HG03521 (cell line): ENCODE measurements around the gene RPL22.

Experiments
- ATAC-seq: cut with Tn5 transposase; IDR thresholded peaks from one replicate; pipeline ENCODE4 v1.9.1; 2021; ENCODE audit warnings: mild to moderate bottlenecking, moderate library complexity; ENCODE audit not compliant: unreplicated experiment

The RPL22 gene

GRCh38 chr1:6175411-6175828 is 24.0 kb downstream of the RPL22 start:
- no peak for ATAC-seq

- ATAC-seq = no peak
These were observed 24.6 kb downstream of the RPL22 start for GRCh38 chr1:6174621-6175410.

GRCh38 chr1:6172549-6172948 is 26.8 kb downstream of the RPL22 start:
- no peak for ATAC-seq

- no peak for ATAC-seq
These were observed 27.8 kb downstream of the RPL22 start for GRCh38 chr1:6171548-6172124.

GRCh38 chr1:6170742-6171201 is 28.6 kb downstream of the RPL22 start:
- no peak for ATAC-seq

GRCh38 chr1:6170116-6170741 is 29.2 kb downstream of the RPL22 start:
- no peak for ATAC-seq

GRCh38 chr1:6168947-6169586 is 30.3 kb downstream of the RPL22 start:
- no peak for ATAC-seq

- no peak for ATAC-seq
These were observed 31.7 kb downstream of the RPL22 start for GRCh38 chr1:6167391-6168303.

- ATAC-seq = no peak
These were observed 32.6 kb downstream of the RPL22 start for GRCh38 chr1:6166655-6167390.

GRCh38 chr1:6166221-6166620 is 33.2 kb downstream of the RPL22 start:
- no peak for ATAC-seq

- ATAC-seq = no peak
These were observed 33.9 kb downstream of the RPL22 start for GRCh38 chr1:6165441-6165985.

GRCh38 chr1:6165027-6165426 is 34.4 kb downstream of the RPL22 start:
- no peak for ATAC-seq

GRCh38 chr1:6163973-6164617 is 35.3 kb downstream of the RPL22 start:
- no peak for ATAC-seq

- no peak for ATAC-seq
These were observed 36.0 kb downstream of the RPL22 start for GRCh38 chr1:6163191-6163972.

GRCh38 chr1:6162773-6163172 is 36.6 kb downstream of the RPL22 start:
- ATAC-seq = no peak

- ATAC-seq = no peak
These were observed 37.1 kb downstream of the RPL22 start for GRCh38 chr1:6162341-6162740.

GRCh38 chr1:6158181-6158580 is 41.2 kb downstream of the RPL22 start:
- no peak for ATAC-seq

- no peak for ATAC-seq
These were observed 41.7 kb downstream of the RPL22 start for GRCh38 chr1:6157528-6158174.
